ENCODE data around the gene PRSS50.
"Not testable (repeated sequence)": the region's sequence is repeated elsewhere in the genome, so short reads cannot be mapped to it uniquely, and the experiment has no call there.

The PRSS50 gene

GRCh38 chr3:46706771-46707582 lies 10.7 kb downstream of the PRSS50 start:
- no peak for DNase-seq

- DNase-seq = peak; percentile 85
Measured at GRCh38 chr3:46705751-46706552, 11.7 kb downstream of the PRSS50 start.

- peak; percentile 66 for DNase-seq
Measured at GRCh38 chr3:46705022-46705530, 12.6 kb downstream of the PRSS50 start.

- DNase-seq = not testable (repeated sequence)
Measured at GRCh38 chr3:46704346-46704745, 13.3 kb downstream of the PRSS50 start.

- no peak for DNase-seq
Measured at GRCh38 chr3:46703013-46703520, 14.6 kb downstream of the PRSS50 start.

- no peak for DNase-seq
Measured at GRCh38 chr3:46702246-46703012, 15.2 kb downstream of the PRSS50 start.

- DNase-seq = no peak
Measured at GRCh38 chr3:46701181-46701939, 16.3 kb downstream of the PRSS50 start, which contains the start of gene TMIE. Gene TMIE, plus strand, starts transcription at chr3:46701392. Its CDS starts 96 bp downstream, at chr3:46701488.

- DNase-seq = no peak
Measured at GRCh38 chr3:46700772-46701171, 16.9 kb downstream of the PRSS50 start.

GRCh38 chr3:46699676-46700523 lies 17.8 kb downstream of the PRSS50 start:
- DNase-seq = no peak

- peak; percentile 17 for DNase-seq
Measured at GRCh38 chr3:46695962-46696894, 21.4 kb downstream of the PRSS50 start.

GRCh38 chr3:46695177-46695961 lies 22.3 kb downstream of the PRSS50 start:
- DNase-seq = no peak

GRCh38 chr3:46694520-46694919 lies 23.1 kb downstream of the PRSS50 start:
- no peak for DNase-seq

GRCh38 chr3:46693892-46694226 lies 23.8 kb downstream of the PRSS50 start:
- no peak for DNase-seq

- no peak for DNase-seq
Measured at GRCh38 chr3:46693038-46693891, 24.4 kb downstream of the PRSS50 start, which contains the start of gene ALS2CL. Gene ALS2CL, minus strand, starts transcription at chr3:46693679. Its CDS starts 4,239 bp downstream, at chr3:46689440.

GRCh38 chr3:46692566-46692990 lies 25.1 kb downstream of the PRSS50 start:
- DNase-seq = no peak

GRCh38 chr3:46690798-46691197 lies 26.9 kb downstream of the PRSS50 start:
- DNase-seq = no peak

GRCh38 chr3:46685446-46685845 lies 32.2 kb downstream of the PRSS50 start:
- DNase-seq = no peak

GRCh38 chr3:46684891-46685290 lies 32.8 kb downstream of the PRSS50 start:
- no peak for DNase-seq

All from fibroblast of skin of right quadriceps (primary cell).